GM12891 (cell line): ENCODE data around the gene ECPAS.
"Not testable (repeated sequence)": the region's sequence is repeated elsewhere in the genome, so short reads cannot be mapped to it uniquely, and the experiment has no call there.

Experiments used
- POLR2A ChIP-seq: IDR thresholded peaks from 2 replicates; pipeline ENCODE4 v1.6.1; 2011; ENCODE audit warnings: low read depth, low read length, control low read depth
- POLR2AphosphoS5 ChIP-seq: IDR thresholded peaks from 2 replicates; pipeline ENCODE4 v1.6.1; 2011; ENCODE audit warnings: low read depth, low read length, control low read depth

DNA sequence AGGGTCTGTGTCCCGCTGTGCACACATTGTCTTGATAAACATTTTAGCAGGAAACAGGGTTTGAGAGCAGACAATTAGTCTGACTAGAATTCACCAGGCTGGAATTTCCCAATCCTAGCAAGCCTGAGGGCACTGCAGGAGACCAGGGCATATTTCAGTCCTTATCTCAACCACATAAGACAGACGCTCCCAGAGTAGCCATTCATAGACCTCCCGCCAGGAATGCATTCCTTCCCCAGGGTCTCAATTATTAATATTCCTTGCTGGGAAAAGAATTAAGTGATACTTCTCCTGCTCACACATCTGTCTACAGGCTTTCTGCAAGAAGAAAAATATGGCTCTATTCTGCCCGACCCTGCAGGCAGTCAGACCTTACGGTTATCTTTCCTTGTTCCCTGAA is 82.7 kb downstream of the ECPAS start:
- not testable (repeated sequence) for TF ChIP-seq POLR2A, POLR2AphosphoS5
